HG03066 (cell line): ENCODE data around the gene CPXM2.

Source experiments
- ATAC-seq: cut with Tn5 transposase; IDR thresholded peaks from one replicate; pipeline ENCODE4 v1.9.1; 2021; ENCODE audit warnings: low read depth; ENCODE audit not compliant: unreplicated experiment

The CPXM2 gene

DNA sequence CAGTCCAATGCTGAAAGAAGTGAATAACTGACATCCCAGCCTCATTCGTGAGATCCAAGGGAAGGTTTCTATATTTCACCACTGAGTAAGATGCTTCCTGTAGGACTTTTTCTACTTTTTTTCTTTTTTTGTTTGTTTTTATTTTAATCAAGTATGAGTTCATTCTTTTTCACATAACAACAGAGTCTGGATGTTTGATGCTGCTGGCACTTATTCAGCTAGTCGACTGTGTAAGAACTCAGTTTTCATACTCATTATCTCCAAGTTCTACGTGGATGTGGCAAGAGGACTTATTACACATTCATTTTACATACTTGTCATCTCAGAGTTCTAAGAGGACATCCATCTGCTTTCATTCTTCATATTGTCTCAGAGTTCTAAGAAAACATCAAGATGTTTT, 86.9 kb downstream of the CPXM2 start:
- no peak for ATAC-seq

DNA sequence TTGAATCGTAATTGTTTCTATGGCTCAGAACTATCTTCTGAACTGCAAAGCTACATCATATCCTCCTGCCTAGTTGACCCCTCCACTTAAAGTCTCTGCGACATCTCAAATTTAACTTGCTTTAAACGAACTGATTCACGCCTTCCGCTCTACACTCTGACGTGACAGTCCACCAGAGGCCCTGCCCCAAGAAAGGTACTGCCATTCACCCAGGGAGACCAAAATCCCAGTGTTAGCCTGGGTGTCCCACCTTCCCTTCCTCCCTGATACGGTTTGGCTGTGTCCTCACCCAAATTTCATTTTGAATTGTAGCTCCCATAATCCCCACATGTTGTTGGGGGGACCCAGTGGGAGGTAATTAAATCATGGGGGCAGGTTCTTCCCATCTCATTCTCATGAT, 90.8 kb downstream of the CPXM2 start:
- no peak for ATAC-seq

DNA sequence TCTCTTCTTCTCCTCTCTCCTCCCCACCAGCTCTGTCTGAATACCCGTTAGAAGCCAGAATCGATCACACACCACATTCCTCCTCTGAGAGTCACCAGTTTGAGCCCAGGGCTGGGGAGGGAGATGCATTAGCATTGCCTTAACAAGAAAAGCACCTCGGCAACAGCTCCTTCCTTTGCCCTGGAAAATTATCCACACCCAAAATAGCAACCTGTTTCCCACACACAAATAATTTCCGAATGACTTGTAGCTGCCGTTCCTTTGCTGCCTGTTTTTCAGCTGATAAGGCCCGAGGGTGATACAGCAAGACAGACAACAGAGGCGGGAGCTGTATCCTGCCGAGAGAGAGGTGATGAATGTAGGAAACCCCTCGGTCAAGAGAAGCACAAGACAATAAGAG, 91.3 kb downstream of the CPXM2 start:
- ATAC-seq, result no peak

DNA sequence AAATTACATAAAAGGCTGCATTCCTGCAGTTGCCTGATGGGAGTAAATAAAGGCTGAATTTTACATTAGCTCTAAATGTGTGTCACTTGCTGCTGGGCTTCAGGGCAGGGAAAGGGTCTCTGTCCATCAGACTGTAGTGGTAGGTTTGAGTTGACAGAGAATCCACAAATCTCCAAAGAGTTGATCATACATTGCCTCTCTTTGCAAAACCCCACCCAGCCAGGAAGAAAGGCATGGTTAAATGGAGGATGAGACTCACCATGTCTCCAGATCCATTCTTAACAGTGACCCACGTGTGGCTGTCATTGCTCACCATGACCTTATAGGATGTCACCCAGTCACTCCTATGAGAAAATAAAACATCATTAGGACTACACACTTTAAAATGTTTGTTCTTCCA, 92.8 kb downstream of the CPXM2 start:
- no peak for ATAC-seq

DNA sequence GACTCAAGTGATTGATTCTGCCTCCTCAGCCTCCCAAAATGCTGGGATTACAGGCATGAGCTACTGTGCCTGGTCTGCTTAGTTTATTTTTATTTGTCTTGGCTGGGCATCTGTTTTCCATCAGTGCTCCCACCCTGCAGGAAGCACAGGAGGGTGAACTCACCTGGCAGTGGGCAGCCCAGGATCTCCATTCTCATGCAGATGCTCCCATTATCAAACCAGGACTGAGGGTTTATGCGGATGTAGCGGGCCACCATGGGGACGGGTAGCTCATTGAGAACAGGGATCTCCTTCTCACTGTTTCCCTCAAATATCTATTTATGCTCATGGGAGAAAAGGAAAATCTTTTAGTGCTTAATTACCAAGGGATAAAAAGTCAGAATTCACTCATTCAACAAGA, 93.8 kb downstream of the CPXM2 start:
- ATAC-seq, result no peak

DNA sequence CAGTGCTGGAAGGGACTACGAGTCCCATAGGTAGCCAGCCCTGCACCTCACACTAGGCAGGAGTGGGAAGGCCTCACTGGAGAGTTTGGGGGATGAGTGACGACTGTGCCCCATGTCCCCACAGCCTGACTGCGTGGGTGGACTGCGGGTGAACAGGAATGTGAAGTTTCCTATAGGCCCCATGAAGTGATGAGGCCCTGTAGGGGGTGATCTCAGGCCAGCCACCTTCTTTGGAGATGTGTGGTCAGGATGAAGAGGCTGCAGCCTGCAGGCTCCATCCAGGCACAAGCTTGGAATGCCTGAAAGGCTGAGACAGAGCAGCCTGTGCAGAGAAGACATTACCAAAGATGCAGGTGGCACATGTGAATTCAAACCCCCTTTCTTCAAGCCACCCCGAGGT, 94.9 kb downstream of the CPXM2 start:
- ATAC-seq, result no peak

DNA sequence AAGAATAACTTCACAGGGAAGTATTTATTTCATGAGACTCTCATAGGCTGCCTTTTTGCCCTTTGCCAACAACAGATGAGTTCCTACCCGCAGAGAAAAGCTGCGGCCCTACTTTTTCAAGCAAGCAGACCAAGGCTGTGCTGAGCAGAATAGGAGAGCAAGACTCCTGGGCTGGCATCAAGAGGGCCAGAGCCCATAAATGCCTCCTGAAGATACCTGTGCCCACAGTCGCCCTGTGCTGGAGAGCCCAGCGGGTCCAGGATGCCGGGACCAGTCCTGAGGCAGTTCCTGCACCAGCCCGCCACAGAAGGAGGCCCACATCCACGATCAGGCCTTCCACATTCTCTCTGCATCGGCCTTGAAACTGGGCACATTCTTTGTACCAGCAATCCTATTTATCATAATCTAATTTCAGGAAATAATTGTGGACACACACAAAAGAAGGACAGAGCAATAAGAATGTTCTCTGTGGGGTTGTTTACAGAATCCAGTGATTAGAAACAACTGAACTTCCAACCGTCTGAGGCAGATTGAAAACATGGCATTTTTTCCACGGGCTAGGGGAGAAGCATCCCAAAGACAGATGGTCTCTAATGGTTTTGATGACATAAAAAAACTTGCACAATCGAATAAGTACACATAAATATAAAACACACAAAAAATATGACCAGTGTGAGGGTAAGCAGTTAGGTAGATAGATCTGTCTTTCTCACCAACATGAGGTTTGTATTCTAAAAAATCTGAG, 95.6 kb downstream of the CPXM2 start:
- no peak for ATAC-seq

DNA sequence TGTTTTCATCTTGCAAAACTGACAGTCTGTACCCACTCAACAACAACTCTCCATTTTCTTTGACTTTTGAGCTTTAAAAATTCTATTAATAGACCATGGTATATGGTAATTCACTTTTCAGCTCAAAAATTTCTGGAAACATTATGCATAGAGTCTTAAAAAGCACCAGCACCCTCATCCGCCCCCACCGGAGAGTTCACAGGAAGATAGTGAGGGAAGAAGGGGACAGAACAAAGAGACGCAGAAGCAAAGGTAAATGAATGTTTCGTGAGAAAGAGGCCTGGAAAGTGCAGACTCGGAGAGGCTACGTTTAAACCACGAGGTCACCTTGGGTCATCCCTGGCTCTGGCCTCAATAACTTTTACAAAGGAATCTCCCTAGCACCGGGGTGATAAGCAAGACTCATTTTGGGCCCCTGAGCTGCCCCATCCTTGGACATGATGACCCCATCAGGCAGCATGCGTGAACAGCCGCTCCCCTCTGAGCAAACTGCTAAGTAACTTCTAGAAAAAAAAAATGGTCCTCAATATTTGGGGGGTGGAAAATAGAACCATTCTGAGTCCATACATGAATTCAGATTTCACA, 96.3 kb downstream of the CPXM2 start:
- no peak for ATAC-seq

DNA sequence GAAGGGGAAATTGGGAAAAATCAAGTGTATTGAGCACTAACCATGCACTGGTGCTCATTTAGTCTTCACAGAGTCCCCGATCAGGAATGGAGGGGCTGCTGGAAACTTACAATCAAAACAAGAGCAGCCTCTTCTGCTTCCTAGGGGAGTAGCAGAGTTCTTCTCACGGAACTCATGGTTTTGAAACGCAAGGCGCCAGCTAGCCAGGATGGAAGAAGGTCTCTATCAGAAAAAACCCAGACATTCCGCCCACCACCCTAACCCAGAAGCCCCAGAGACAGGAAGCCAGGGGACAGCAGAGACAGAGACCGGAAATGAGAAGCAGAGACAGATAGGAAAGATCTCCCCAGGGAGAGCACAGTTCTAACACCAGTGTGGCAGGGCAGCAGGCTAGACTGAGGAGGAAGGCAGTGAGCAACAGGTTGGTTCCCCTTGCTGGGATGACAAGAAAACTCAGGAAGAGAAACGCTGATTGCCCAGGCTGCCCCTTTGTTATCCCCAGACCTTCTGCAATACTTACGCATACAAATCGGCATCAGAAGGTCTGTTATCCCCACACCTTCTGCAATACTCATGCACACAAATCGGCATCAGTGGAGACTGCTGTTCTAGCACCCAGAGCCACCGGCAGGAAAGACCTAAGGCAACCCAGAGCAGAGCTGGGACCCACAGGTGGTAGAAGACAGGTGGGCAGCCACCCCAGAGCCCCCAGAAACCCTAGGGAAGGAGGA, 99.2 kb downstream of the CPXM2 start:
- ATAC-seq, result no peak

DNA sequence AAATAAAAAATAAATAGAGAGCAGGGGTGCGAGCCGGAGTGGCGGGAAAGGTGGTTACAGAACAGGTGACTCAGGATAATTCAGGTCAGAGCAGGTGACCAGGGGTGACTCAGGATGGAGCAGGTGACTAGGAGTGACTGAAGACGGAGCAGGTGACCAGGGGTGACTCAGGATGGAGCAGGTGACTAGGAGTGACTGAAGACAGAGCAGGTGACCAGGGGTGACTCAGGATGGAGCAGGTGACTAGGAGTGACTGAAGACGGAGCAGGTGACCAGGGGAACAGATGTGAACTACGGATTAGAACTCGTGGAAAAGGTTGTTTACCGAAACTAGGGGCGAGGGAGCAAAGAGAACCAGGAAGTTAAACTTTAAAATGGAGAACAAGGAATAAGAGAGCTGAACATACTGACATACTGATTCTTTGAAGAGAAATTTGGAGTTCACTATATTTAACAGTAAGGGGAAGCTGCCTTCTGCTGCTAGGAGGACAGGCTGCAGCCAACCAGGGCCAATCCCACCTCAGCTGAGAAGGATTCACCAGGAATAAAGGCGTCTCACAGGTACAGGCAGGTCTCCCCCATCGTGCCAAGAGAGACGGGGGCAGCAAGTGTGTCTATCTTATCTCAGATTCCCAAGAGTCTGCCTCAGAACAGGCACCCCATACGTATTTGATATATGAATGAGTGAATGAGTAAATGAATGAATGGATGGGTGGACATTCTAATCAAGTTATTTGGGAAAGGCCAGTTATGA, 101.3 kb downstream of the CPXM2 start:
- no peak for ATAC-seq

DNA sequence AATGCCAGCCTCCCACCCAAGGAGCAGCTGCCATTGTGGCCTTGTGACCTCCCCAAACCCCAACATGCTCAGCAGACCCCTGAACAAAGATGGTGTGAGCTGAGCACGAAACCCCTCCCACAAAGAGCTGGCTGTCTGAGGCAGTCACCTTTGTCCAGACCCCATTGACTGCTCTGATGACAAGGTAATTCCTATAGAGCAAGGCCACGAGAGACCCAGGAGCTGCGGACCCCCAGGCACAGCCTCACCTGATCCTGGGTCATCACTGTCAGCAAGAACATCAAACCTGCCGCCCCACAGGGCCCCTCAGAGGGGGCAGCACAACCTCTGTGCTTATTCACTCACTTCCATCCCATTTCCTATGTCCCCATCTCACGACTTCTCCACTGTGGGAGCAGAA, 102.6 kb downstream of the CPXM2 start:
- ATAC-seq, result no peak

DNA sequence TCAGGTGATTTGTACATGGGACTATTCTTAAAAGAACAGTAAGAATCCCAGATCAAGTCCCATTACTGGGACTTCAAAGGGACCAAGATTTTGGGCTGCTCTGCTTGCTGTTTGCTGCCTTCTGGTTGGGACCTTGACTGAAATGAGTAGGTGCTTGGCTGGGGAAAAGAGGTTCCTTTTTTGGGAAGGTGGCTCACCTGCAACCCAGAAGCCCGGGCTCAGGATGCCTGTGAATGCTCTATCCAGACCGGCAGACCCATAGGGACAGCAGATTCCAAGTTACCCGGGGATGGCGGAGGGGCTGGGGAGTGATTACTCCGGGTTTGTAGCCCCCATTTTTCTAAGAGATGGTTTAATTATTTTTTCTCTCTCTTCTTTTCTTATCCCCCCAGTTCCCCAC, 104.0 kb downstream of the CPXM2 start:
- no peak for ATAC-seq

DNA sequence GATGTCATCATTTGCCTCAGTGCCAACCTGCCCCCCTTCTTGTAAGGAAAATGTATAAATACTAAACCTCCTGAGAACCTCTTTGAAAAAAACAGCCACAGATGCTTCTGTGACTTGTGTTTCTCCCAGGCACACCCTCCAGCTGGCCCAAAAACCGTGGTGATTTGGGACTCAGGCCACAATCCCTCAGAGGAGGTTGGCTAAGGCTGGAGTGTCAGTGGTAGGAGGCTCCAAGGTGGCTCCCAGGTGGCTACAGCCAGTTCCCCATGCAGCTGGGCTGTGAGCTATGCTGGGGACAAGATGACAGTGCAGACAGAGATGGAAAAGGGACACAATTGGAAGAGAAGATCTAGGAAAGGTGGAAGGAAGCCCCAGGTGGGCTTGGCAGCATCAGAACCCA, 104.7 kb downstream of the CPXM2 start:
- no peak for ATAC-seq

DNA sequence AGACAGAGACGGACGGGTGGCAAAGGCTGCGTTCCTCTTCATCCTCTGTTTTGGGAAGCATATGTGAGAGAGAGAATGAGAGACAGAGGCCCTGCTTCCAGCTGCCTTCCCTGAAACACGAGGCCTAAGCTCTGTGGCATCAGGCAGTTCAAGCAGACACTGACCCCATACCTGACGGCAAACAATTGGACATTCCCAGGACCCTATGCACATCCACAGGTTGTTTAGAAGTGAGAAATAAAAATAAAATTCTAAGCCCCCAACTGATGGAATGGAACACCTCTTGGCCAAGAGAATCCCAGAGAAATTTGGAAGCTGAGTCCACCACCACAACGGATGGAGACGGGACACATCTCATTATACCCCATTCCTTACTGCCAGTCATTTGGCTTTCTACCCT, 105.3 kb downstream of the CPXM2 start:
- ATAC-seq, result no peak

DNA sequence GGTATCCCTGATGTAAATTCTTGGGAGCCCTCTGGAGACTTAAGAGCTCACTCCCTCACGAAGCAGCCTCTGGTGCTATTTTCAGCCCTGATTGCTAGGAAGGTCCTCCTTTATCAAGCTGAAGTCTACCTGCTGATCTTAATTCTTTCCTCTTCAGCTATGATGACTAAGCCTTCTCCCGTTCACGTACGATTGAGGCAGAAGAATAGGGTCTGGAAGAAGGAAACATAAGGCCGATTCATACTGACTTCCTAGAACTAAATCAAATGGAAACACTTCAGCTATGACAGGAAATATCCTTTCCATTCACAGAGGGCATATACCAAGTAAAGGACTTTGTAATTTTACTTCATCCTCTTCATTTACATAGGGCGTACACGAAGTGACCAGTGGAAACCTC, 107.0 kb downstream of the CPXM2 start:
- no peak for ATAC-seq

DNA sequence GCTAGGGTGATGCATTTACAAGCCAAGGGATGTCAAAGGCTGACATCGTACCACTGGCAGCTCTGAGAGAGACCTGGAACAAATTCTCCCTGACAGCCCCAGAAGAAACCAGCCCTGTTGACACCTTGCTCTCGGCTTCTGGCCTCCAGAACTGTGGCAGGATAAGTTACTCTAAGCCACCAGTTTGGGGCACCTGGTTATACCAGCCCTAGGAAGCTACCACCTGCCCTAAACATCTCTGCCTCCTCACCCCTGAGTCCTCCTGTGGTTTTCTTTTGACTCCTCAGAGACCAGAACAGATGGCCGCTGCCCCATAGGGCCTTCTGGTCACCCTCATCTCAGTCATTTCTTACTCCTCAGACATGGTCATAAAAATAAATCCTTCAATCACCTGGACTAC, 107.4 kb downstream of the CPXM2 start:
- no peak for ATAC-seq

DNA sequence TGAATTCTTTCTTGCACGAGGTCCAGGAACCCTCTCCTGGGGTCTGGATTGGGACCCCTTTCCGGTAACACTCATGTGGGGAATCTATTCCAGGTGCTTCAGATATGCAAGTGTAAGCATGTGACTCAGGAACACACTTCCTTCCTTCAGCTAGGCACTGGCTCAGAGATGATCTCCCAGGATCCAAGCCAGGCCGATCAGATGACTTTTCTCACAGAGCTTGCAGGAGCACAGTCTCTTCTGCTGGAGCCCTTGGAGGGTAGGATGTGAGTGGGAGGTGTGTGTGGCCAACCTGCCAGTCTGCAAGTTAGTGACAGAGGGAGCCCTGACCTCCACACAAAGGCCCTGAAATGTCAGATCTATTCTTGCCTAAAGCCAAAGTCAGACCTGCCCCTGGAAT, 108.3 kb downstream of the CPXM2 start:
- no peak for ATAC-seq

DNA sequence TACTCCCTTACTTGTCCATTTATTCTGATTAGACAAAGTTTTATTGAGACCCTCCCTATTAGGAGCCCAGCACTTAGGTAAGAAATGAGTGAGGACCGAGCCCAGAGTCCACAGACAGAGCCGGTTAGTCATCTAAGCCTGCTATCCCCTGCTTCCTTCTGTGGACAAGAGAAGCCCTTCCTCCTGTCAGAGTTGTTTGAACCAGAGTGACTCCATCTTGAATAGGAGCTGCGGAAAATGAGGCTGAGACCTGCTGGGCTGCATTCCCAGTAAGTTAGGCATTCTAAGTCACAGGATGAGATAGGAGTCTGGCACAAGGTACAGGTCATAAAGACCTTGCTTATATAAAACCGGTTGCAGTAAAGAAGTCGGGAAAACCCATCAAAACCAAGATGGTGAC, 109.1 kb downstream of the CPXM2 start:
- no peak for ATAC-seq

DNA sequence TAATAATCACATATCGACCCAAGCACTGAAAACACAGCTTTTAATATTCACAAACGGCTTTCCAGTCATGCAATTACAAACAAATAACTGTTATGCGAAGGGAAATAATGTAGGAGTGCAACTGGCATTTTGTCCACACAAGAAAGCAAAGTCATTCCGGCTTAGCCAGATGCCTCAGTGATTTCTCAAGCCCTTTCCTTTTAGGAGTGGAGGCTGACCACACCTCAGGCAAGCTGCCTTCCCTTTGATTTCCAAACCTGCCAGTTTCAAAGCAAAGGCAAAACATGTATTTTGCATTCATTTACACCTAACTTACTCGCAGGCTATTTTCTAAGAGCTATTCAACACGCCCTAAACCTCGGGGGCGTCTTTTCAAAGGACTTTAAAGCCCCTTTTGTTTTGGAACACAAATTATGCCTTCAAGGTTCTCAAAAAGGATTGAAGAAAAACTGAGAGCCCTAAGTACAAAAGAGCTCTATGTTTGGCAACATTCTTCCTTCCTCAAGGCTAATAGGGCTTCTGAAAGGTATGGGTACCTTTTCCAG, 109.6 kb downstream of the CPXM2 start:
- no peak for ATAC-seq

DNA sequence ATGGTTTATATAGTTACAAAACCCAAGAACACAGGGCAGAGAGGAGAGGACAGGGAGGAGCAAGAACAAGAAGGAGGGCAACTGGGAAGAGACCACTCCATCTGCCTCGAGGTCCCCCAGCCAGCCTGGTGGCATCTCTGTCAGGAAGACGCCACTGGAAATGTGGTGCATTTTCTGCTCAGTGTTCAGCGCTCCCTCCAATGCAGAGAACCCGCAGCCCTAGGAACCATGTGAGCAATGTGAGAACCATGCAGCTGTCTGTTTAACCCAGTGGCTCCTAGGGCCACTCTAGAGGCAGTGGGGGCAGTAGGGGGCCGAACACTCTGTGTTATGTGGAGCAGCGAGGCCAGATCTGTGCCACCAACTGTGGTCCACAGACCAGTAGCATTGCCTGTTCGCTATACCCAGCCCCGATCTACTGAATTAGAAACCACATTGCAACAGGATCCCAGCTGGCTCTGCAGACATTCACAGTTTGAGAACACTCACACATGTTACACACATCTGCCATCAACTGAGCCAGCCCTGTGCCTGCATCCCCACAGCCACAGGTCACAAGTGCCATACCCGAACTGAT, 110.2 kb downstream of the CPXM2 start:
- no peak for ATAC-seq
